GM13976 (cell line): ENCODE results near the gene PPM1L.

Experiments
- DNase-seq: peaks from one replicate; pipeline ENCODE4 v3.0.0; 2012; ENCODE audit warnings: low spot score
- CTCF ChIP-seq: IDR thresholded peaks from 2 replicates; pipeline ENCODE4 v1.5.1; 2012; ENCODE audit warnings: borderline replicate concordance, mild to moderate bottlenecking; ENCODE audit not compliant: insufficient read depth; ENCODE audit errors: extremely low read depth, missing control alignments, control extremely low read depth
- in situ Hi-C: fragments of 300-500 bp; cut with MboI; formaldehyde crosslinking; loops from one replicate; pipeline ENCODE4 v1.12.0; 2022; ENCODE audit warnings: low sequenced_read_pairs, mixed read lengths, inconsistent platforms; ENCODE audit not compliant: unreplicated experiment

Gene PPM1L

GRCh38 chr3:160748787-160749186 lies 7.2 kb upstream of the PPM1L start:
- DNase-seq: no peak
- TF ChIP-seq CTCF: no peak
- in situ Hi-C loops: no loop called here

DNA sequence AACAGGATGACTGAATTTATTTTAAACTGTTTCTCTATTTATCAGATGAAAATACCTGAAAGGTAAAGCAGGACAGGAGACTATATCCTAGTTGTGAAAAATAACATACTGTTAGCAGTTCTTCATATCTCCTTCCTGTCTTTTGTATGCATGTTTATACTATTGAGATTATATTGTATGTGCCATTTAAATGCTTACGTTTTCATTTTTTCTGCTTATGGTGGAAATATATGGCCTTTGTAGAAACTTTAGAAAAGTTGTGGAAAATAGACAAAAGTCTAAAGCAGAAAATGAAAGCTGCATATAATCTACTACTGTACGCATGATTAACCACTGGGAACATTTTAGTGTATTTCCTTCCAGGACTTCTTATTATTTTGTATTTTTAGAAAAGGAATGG lies 2.1 kb upstream of the PPM1L start:
- no peak for TF ChIP-seq CTCF
- DNase-seq: no peak
- in situ Hi-C loops: no loop called here

DNA sequence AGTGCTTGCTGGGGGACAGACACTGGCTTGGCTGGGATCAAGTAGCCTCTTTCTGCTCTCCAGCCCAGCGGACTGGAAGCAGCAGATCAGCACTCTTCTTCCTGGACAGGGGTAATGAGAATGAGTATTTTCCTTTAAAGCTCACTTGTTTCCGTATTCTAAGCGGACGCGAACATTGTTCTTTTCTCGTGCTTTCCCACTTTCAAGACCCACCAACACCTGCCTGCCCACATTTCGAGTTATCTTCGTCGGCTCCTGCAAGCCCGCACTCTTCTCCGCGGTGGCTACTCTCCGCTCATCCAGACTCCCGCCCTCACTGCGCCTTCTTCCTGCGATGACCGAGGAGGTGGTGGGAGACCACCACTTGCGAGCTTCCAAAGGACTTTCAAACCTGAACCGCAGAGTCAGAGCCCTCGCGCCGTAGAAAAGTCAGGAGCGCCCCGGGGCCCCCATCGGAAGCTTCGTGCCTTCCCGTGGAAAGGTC lies 1.6 kb upstream of the PPM1L start:
- no peak for TF ChIP-seq CTCF
- DNase-seq: peak; percentile 8
- in situ Hi-C loops: no loop called here

DNA sequence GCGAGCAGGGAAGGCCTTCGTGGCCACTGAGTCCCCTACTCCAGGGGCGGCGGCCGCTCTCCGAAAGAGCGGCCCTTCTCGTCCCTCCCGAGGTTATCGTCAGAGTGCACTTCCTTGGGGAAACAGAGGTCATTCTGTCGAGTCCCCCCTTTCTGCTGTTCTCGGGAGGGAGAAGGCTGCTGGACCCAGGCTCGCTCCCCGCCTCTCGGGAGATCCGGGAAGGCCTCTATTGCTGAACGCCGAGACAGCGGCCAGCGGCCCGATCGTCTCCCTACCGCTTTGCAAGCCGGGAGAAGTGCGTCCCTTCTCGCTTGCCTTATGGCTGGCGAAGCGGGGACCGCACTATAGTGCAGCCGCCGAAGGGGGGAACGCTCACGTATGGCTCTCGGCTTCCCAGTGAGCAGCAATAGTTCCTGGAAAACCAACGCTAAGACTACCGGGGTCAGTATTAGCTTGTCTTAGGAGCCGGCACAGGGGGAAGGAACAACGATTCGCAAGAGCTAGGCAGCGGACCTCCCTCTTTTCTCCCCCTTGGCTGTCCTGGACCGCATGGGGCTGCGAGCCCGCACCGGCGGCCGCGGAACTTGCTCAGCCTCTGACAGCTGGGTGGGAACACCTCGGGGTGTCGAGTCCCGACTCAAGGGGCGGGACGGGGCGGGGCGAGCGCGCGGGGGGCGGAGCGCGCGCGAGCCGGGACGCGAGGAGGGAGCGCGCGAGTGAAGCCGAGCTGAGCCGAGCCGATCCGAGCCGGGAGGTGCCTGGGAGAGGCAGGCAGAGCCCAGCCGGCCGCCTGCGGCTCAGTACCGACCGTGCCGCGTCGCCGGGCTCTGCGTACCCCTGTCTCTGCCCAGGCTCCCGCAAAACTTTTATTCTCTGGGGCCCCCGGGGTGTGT lies 930 bp upstream of the PPM1L start:
- DNase-seq: peak; percentile 94
- in situ Hi-C loops: no loop called here
- TF ChIP-seq CTCF: no peak

- in situ Hi-C loops: no loop called here
- no peak for TF ChIP-seq CTCF
- no peak for DNase-seq
Observed at GRCh38 chr3:160757233-160758106, 1.4 kb downstream of the PPM1L start.

DNA sequence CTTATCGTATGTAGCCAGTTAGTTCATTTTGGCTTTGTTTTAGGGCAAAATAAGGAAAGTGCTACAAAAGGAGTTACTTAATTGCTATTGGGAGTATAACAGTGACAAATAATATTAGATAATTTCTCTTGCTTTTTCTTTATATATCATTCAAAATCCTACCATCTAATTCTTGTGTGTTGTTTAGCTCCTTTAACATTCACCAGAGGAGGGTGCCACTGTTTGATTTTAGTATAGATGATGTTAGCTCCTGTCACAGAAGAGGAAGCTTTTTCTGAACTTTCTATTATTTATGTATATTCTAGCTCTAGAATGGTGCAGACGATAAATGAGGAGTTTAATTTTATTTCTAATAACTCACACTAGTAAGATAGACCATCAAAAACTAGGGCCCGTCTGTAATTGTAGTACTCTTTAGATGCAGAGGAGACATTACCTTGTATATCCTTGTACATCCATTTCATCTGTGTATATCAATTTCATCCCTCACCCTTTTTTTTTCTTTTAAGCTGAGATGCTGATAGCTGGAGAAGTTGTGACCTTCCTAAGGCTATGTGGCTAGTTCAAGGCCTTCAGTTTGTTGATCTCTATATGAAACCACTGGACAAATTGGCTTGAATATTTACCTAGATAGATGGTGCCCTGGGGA lies 3.0 kb downstream of the PPM1L start:
- DNase-seq: no peak
- in situ Hi-C loops: no loop called here
- TF ChIP-seq CTCF: no peak
